Stimulated activated CD8-positive, alpha-beta memory T cell treated with anti-CD3 and anti-CD28 coated beads, Interleukin-15, amount 100 ng/mL, for 4 hours (primary cell): ENCODE measurements around the gene ETFBKMT.
"Not testable (repeated sequence)": the region's sequence is repeated elsewhere in the genome, so short reads cannot be mapped to it uniquely, and the experiment has no call there.

Source experiments
- DNase-seq, 2 donors: peaks; one replicate each; pipeline ENCODE4 v3.0.0-alpha.2; 2020; ENCODE audit warnings: low read depth in 2 of 2

ETFBKMT gene

DNA sequence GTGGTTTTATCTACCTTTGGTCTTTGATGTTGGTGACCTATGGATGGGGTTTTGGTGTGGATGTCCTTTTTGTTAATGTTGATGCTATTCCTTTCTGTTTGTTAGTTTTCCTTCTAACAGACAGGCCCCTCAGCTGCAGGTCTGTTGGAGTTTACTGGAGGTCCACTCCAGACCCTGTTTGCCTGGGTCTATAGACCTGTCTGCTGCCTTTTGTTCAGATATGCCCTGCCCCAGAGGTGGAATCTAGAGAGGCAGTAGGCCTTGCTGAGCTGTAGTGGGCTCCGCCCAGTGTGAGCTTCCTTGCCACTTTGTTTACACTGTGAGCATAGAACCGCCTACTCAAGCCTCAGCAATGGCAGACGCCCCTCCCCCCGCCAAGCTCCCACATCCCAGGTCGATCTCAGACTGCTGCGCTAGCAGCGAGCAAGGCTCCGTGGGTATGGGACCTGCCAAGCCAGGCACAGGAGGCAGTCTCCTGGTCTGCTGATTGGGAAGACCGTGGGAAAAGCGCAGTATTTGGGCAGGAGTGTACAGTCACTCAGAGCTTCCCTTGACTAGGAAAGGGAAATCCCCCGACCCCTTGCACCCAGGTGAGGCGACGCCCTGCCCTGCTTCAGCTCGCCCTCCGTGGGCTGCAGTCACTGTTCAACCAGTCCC lies 59.2 kb downstream of the ETFBKMT start:
- DNase-seq = not testable (repeated sequence)

DNA sequence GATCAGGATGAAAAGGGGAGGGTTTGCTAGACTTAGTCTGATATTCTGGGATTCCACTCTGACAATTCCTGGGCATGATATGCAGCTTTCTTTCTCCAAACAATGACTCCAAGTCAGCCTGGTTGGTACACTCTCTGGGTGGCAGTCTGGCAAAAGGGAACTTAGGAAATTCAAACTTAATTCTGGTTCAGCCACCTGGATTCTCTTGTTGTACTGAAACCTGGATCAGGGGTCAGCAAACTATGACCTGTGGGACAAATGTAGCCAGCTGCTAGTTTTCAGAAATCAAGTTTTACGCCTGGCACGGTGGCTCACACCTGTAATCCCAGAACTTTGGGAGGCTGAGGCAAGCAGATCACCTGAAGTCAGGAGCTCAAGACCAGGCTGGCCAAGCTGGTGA lies 63.1 kb downstream of the ETFBKMT start:
- DNase-seq = no peak
